HEK293T (cell line): ENCODE results near the gene LIPC.

ENCODE experiments used
- CTCF ChIA-PET: fragments of 350-600 bp; formaldehyde crosslinking; extraction: SDS; loops from one replicate; lab custom pipeline; 2021; ENCODE audit warnings: antibody characterized with exemption, inconsistent platforms; lab: Yijun Ruan, JAX
- POLR2A ChIA-PET: fragments of 350-600 bp; formaldehyde crosslinking; extraction: SDS; loops from one replicate; lab custom pipeline; 2020; ENCODE audit warnings: antibody characterized with exemption, inconsistent platforms; lab: Yijun Ruan, JAX
- DNase-seq: peaks from one replicate; pipeline ENCODE4 v3.0.0; 2012; ENCODE audit warnings: mixed read lengths; ENCODE audit errors: extremely low spot score
- ARNT ChIP-seq: fragments of 450-650 bp; IDR thresholded peaks from 2 replicates; pipeline ENCODE4 v1.6.1; 2017; ENCODE audit warnings: mild to moderate bottlenecking
- BHLHE40 ChIP-seq: fragments of 450-650 bp; IDR thresholded peaks from 2 replicates; pipeline ENCODE4 v1.6.1; 2016; ENCODE audit warnings: mild to moderate bottlenecking, moderate library complexity, borderline replicate concordance
- CTBP1 ChIP-seq: fragments of 450-650 bp; IDR thresholded peaks from 2 replicates; pipeline ENCODE4 v1.6.1; 2016; ENCODE audit warnings: borderline replicate concordance
- ELF4 ChIP-seq: fragments of 450-650 bp; IDR thresholded peaks from 2 replicates; pipeline ENCODE4 v1.6.1; 2017; ENCODE audit warnings: antibody characterized with exemption
- FOXA1 ChIP-seq: fragments of 450-650 bp; IDR thresholded peaks from 2 replicates; pipeline ENCODE4 v1.6.1; 2016; ENCODE audit warnings: mild to moderate bottlenecking
- FOXK2 ChIP-seq: fragments of 450-650 bp; IDR thresholded peaks from 2 replicates; pipeline ENCODE4 v1.6.1; 2016; ENCODE audit warnings: mild to moderate bottlenecking
- FOXM1 ChIP-seq: fragments of 450-650 bp; IDR thresholded peaks from 2 replicates; pipeline ENCODE4 v1.6.1; 2017; ENCODE audit warnings: mild to moderate bottlenecking, borderline replicate concordance
- HDGF ChIP-seq: fragments of 450-650 bp; IDR thresholded peaks from 2 replicates; pipeline ENCODE4 v1.6.1; 2017; ENCODE audit warnings: antibody characterized with exemption, borderline replicate concordance
- L3MBTL2 ChIP-seq: fragments of 450-650 bp; conservative IDR thresholded peaks from 2 replicates; pipeline ENCODE4 v1.6.1; 2016; ENCODE audit warnings: mild to moderate bottlenecking
- LEF1 ChIP-seq: fragments of 450-650 bp; IDR thresholded peaks from 2 replicates; pipeline ENCODE4 v1.6.1; 2017; ENCODE audit warnings: mild to moderate bottlenecking, borderline replicate concordance
- NFRKB ChIP-seq: fragments of 450-650 bp; IDR thresholded peaks from 2 replicates; pipeline ENCODE4 v1.6.1; 2016; ENCODE audit warnings: mild to moderate bottlenecking, moderate library complexity
- SP1 ChIP-seq: fragments of 450-650 bp; IDR thresholded peaks from 2 replicates; pipeline ENCODE4 v1.6.1; 2017
- SUZ12 ChIP-seq: fragments of 450-650 bp; IDR thresholded peaks from 2 replicates; pipeline ENCODE4 v1.6.1; 2016; ENCODE audit warnings: mild to moderate bottlenecking
- TARDBP ChIP-seq: fragments of 450-650 bp; IDR thresholded peaks from 2 replicates; pipeline ENCODE4 v1.6.1; 2016
- ZNF384 ChIP-seq: fragments of 450-650 bp; IDR thresholded peaks from 2 replicates; pipeline ENCODE4 v1.6.1; 2016
- TF ChIP-seq, protein P1 (sequence below): fragments of 450-650 bp; IDR thresholded peaks from 2 replicates; pipeline ENCODE4 v1.6.1; 2016

The LIPC gene

DNA sequence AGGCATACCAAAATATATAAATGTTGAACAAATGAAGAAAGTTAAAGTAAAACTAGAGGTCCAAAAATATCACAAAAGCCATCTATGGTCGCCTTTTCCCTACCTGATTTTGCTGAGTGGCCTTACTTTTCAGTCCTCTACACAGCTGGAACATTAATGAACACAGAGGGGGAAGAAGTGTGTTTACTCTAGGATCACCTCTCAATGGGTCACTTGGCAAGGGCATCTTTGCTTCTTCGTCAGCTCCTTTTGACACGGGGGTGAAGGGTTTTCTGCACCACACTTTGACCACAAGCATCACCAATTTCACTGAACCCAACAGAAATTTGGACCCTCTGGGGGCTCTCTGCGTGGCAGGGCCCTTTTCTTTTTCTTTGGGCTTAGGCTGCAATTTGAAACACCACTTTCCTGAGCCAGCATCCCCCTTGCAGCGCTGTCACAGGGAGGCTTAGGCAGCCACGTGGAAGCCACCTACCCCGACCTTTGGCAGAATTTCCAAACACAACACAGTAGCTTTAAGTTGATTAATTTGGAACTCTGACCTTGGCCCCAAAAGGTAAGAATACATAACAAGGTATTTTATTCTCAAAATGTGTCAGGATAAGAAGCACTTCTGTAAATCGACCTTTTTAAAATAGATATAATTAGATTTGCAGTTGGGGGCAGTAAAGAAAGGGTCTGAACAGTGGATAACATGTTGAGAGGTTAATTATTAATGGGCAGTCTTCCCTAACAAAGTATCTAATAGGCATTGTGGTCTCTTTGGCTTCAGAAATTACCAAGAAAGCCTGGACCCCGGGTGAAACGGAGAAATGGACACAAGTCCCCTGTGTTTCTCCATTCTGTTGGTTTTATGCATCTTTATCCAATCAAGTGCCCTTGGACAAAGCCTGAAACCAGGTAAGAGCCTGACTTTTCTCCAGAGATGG, at the start of gene LIPC:
LIPC (plus strand) TSS at position 771 of the 929 bp plus-strand sequence; CDS start at position 813, 42 bp downstream.
- DNase-seq: no peak
- TF ChIP-seq BHLHE40 (no peak), CTBP1 (no peak)
- CTCF ChIA-PET: interaction anchor here (0.6 kb wide), 1 partner anchor 1198 kb away, joined by 9 read pairs; no protein-coding TSS in a partner anchor
- POLR2A ChIA-PET: no interaction called here

DNA sequence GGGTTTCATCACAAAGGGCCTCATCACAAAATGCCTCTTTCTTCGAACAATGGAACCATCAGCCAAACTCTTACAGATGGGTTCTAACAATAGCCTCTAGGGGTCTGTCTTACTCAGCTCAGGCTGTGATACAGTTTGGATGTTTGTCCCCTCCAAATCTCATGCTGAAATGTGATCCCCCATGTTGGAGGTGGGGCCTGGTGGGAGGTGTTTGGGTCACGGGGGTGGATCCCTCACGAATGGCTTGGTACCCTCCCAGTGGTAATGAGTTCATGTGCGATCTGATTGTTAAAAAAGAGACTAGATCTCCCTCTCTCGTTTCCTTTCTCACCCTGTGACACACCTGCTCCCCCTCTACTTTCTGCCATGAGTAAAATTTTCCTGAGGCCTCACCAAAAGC, 47.9 kb upstream of the LIPC start:
- DNase-seq: no peak
- POLR2A ChIA-PET: no interaction called here

DNA sequence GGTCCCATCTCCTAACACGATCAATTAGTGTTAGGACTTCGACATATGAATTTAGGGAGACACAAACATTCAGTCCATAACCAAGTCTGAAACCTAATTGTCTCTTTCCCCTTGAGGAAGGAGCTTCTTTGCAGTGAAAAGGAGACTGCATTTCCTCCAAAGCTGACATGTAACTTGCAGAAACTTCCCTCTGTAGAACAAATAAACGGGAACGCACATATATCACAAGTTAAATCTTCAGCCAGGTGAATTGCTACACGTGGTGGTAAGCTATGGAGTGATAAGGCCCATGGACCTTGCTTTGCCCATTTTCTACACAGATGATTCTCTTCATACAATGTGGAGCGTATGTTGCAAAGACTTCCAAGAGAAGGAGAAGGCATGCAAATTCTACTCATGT, 47.1 kb upstream of the LIPC start:
- CTCF ChIA-PET: no interaction called here
- TF ChIP-seq FOXA1: no peak

More for the DNA sequence above, 47.9 kb upstream of the LIPC start:
- CTCF ChIA-PET: no interaction called here
- TF ChIP-seq ARNT: no peak
- no peak for TF ChIP-seq HDGF
- no peak for TF ChIP-seq FOXA1
- TF ChIP-seq TARDBP: no peak
- TF ChIP-seq ZNF384: no peak
- TF ChIP-seq, protein P1, sequence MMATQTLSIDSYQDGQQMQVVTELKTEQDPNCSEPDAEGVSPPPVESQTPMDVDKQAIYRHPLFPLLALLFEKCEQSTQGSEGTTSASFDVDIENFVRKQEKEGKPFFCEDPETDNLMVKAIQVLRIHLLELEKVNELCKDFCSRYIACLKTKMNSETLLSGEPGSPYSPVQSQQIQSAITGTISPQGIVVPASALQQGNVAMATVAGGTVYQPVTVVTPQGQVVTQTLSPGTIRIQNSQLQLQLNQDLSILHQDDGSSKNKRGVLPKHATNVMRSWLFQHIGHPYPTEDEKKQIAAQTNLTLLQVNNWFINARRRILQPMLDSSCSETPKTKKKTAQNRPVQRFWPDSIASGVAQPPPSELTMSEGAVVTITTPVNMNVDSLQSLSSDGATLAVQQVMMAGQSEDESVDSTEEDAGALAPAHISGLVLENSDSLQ: no peak
- no peak for TF ChIP-seq CTBP1
- TF ChIP-seq LEF1: no peak
- no peak for TF ChIP-seq BHLHE40
- no peak for TF ChIP-seq NFRKB
- no peak for TF ChIP-seq L3MBTL2
- TF ChIP-seq FOXK2: no peak
- no peak for TF ChIP-seq SUZ12
- no peak for TF ChIP-seq SP1
- no peak for TF ChIP-seq ELF4

DNA sequence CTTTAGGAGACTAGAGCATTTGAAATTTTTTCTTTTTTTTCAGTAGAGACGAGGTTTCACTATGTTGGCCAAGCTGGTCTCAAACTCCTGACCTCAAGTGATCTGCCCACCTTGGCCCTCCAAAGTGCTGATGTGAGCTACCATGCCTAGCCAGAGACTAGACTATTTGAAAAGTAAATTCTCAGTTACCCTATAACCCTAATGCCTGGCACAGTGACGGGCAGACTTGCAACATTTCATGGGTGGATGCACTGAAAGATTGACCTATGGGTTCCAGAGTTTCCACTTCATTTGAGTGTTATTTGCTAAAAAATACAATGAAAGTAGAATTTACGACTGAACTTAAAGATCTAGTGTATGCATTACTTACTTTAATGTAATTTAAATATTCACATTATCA, 45.7 kb upstream of the LIPC start:
- DNase-seq: no peak
- POLR2A ChIA-PET: no interaction called here
- no peak for TF ChIP-seq LEF1
- no peak for TF ChIP-seq SP1
- no peak for TF ChIP-seq NFRKB
- TF ChIP-seq BHLHE40: no peak
- TF ChIP-seq FOXK2: no peak
- TF ChIP-seq TARDBP: no peak
- no peak for TF ChIP-seq ZNF384
- no peak for TF ChIP-seq CTBP1
- CTCF ChIA-PET: no interaction called here

More for the DNA sequence above, 47.1 kb upstream of the LIPC start:
- POLR2A ChIA-PET: no interaction called here
- no peak for DNase-seq

DNA sequence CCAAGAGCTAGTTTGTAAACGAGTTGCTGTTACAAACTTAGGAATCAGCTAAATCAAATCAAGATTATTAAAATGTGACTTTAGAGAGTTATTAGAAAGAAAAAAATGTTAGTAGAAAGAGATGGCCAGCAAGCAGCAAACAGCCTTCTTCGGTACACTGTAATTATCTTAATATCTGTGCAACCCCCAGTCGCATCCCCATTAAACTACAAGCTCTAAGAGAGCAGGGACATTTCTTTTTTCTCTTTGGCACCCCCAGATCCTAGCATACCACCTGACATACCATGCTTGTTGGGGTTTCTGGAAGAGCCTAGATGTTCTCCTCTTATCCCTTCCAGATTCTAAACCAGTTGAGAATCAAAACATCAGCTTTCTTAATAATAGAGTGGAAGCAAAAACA, 45.1 kb upstream of the LIPC start:
- ChIA-PET CTCF (no interaction called here), POLR2A (no interaction called here)
- no peak for DNase-seq
- TF ChIP-seq FOXK2: no peak
- no peak for TF ChIP-seq L3MBTL2
- TF ChIP-seq, protein P1: no peak
- no peak for TF ChIP-seq ZNF384
- no peak for TF ChIP-seq SUZ12
- TF ChIP-seq FOXA1: no peak
- TF ChIP-seq ELF4: no peak

DNA sequence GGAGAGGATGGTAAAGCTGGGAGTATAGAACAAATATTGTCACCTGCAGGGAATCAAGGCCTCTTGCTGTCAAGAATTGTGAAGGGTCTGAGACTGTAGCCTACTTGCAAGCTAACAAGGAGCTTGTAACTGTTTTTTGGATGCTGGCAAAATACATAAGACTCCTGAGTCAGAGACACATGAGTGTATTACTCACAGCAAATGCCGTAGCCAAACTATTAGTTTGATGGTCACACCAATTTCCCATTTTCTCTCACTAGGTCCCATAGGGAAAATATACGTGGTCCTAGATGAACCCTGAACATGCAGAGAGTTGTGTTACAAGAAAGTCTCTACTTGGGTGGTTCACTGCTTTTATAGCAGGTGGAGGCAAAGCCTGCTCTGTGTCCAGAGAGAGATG, 44.7 kb upstream of the LIPC start:
- TF ChIP-seq LEF1 (no peak), ELF4 (no peak), TARDBP (no peak), HDGF (no peak), ARNT (no peak), FOXK2 (no peak), ZNF384 (no peak), L3MBTL2 (no peak), CTBP1 (no peak), FOXM1 (no peak), NFRKB (no peak), SP1 (no peak)
- TF ChIP-seq, protein P1: no peak
- ChIA-PET POLR2A (no interaction called here), CTCF (no interaction called here)
- no peak for DNase-seq
